H1 (cell line): ENCODE results near the gene NIFK.

Source experiments
- CEBPB ChIP-seq: IDR thresholded peaks from 2 replicates; pipeline ENCODE4 v1.6.1; 2012; ENCODE audit warnings: low read depth, low read length
- CTCF ChIP-seq, 3 experiments: IDR thresholded peaks; 1 replicate in 2 of 3; 2 replicates in 1 of 3; pipeline versions ENCODE4 v1.5.1 to v1.6.1; 2011; ENCODE audit warnings: low read length in 3 of 3, mild to moderate bottlenecking in 3 of 3, inconsistent platforms in 2 of 3, low read depth in 1 of 3, moderate library complexity in 1 of 3; ENCODE audit not compliant: insufficient read depth in 1 of 3; ENCODE audit errors: control extremely low read depth in 1 of 3
- EP300 ChIP-seq, 2 experiments: IDR thresholded peaks; 1 replicate in 1 of 2; 2 replicates in 1 of 2; pipeline ENCODE4 v1.6.1; 2011 to 2012; ENCODE audit warnings: low read depth in 2 of 2, low read length in 2 of 2, mild to moderate bottlenecking in 2 of 2, borderline replicate concordance in 1 of 2, inconsistent platforms in 1 of 2, moderate library complexity in 1 of 2
- FOSL1 ChIP-seq: IDR thresholded peaks from 2 replicates; pipeline ENCODE4 v1.6.1; 2011; ENCODE audit warnings: mild to moderate bottlenecking, low read depth, low read length, moderate library complexity; ENCODE audit not compliant: insufficient read depth
- POLR2A ChIP-seq, 2 experiments: IDR thresholded peaks; 1 replicate in 1 of 2; 2 replicates in 1 of 2; pipeline ENCODE4 v1.6.1; 2011; ENCODE audit warnings: low read depth in 2 of 2, low read length in 2 of 2, mild to moderate bottlenecking in 2 of 2; ENCODE audit errors: control extremely low read depth in 1 of 2

- TF ChIP-seq CEBPB = no peak
- TF ChIP-seq POLR2A (IDR thresholded peaks at IDR 0.05; ENCODE audit: control extremely low read depth in 1 of 2, low read depth in 2 of 2, low read length in 2 of 2) = no peak
- no peak for TF ChIP-seq CTCF (IDR thresholded peaks at IDR 0.05; ENCODE audit: control extremely low read depth in 1 of 3, insufficient read depth in 1 of 3, low read depth in 1 of 3, low read length in 3 of 3)
- TF ChIP-seq FOSL1 = no peak
- no peak for TF ChIP-seq EP300 (IDR thresholded peaks at IDR 0.05; ENCODE audit: borderline replicate concordance in 1 of 2, low read depth in 2 of 2, low read length in 2 of 2)
These were observed 29.9 kb upstream of the NIFK start for GRCh38 chr2:121766624-121767023.
